ENCODE results near the gene CCKAR.

CCKAR gene

GRCh38 chr4:26525771-26526150, 35.5 kb upstream of the CCKAR start:
- H3K27ac ChIP-seq (replicated peaks): no peak overlapping the region
- no peak overlapping the region for H3K4me3 ChIP-seq (replicated peaks; ENCODE audit: insufficient read depth, low read length)
- no peaks in the 10 kb centered on the region for H3K27me3 ChIP-seq (ENCODE audit: insufficient read depth, poor library complexity, severe bottlenecking)
- DNase-seq (ENCODE audit: low read depth in 1 of 2, low spot score in 1 of 2): no peak
- no peak for TF ChIP-seq POLR2AphosphoS5 (IDR thresholded peaks at IDR 0.05; ENCODE audit: low read depth)
- no peak for TF ChIP-seq GABPA (IDR thresholded peaks at IDR 0.05; ENCODE audit: low read depth)
- TF ChIP-seq CTCF (IDR thresholded peaks at IDR 0.05; ENCODE audit: insufficient read depth, low read length): no peak
- TF ChIP-seq REST (IDR thresholded peaks at IDR 0.05; ENCODE audit: insufficient replicate concordance, low read depth): no peak

GRCh38 chr4:26525136-26525770, 35.0 kb upstream of the CCKAR start:
- no peaks in the 10 kb centered on the region for H3K27me3 ChIP-seq (ENCODE audit: insufficient read depth, poor library complexity, severe bottlenecking)
- DNase-seq (ENCODE audit: low read depth in 1 of 2, low spot score in 1 of 2): no peak
- H3K4me3 ChIP-seq (replicated peaks; ENCODE audit: insufficient read depth, low read length): no peak overlapping the region
- no peak overlapping the region for H3K27ac ChIP-seq (replicated peaks)
- TF ChIP-seq SPI1 (IDR thresholded peaks at IDR 0.05; ENCODE audit: borderline replicate concordance, low read depth): no peak
- TF ChIP-seq GABPA (IDR thresholded peaks at IDR 0.05; ENCODE audit: low read depth): no peak
- no peak for TF ChIP-seq CTCF (IDR thresholded peaks at IDR 0.05; ENCODE audit: insufficient read depth, low read length)
- TF ChIP-seq REST (IDR thresholded peaks at IDR 0.05; ENCODE audit: insufficient replicate concordance, low read depth): no peak
- no peak for TF ChIP-seq POLR2AphosphoS5 (IDR thresholded peaks at IDR 0.05; ENCODE audit: low read depth)

- TF ChIP-seq CTCF (IDR thresholded peaks at IDR 0.05; ENCODE audit: insufficient read depth, low read length) (no peak), SPI1 (IDR thresholded peaks at IDR 0.05; ENCODE audit: borderline replicate concordance, low read depth) (no peak), POLR2AphosphoS5 (IDR thresholded peaks at IDR 0.05; ENCODE audit: low read depth) (no peak), GABPA (IDR thresholded peaks at IDR 0.05; ENCODE audit: low read depth) (no peak), REST (IDR thresholded peaks at IDR 0.05; ENCODE audit: insufficient replicate concordance, low read depth) (no peak)
- H3K27ac ChIP-seq (replicated peaks): no peak overlapping the region
- H3K4me3 ChIP-seq (replicated peaks; ENCODE audit: insufficient read depth, low read length): no peak overlapping the region
- H3K27me3 ChIP-seq (ENCODE audit: insufficient read depth, poor library complexity, severe bottlenecking): no peaks in the 10 kb centered on the region
- DNase-seq (ENCODE audit: low read depth in 1 of 2, low spot score in 1 of 2): no peak
Measured at GRCh38 chr4:26524011-26524410, 33.7 kb upstream of the CCKAR start.

Measured in HL-60 (cell line).